ENCODE data around the gene JARID2. TPM values are rescaled to one million over a fixed set of nuclear protein-coding genes. Genes with fewer than 3 reads are reported as not detected.

JARID2 gene
- total and polyA plus RNA-seq, 2 of the 8 experiments (the other 6 are each of a cell fraction or from before 2014, with no cell fraction given): 60.1 to 239 TPM

DNA sequence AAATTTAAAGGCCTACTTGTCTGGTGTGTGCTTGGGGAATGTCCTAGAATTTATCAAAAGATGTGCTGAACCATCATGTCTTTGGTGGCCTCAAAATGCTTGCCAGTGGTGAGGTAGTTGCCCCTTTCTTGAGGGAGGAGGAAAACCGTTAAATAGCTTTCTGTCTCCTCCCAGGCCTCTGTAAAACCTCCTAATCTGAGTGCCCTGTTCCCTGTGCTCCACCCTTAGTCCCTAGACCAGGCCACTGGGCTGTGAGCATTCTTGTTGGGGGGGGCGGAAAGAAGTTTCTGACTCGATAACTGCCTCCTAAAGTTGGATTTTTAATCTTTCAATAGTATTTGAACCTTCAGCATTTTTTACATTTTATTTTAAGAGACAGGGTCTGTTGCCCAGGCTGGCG, 23.1 kb downstream of the JARID2 start:
- Histone ChIP-seq H3K56ac (replicated peaks; ENCODE audit: insufficient read length, low read depth, low read length) (no peak overlapping the region), H3K36me3 (ENCODE audit: control insufficient read depth in 2 of 4, insufficient read depth in 4 of 4, low read length in 3 of 4) (peaks cover 0 to 3% (median 2%) of the 10 kb centered on the region in 4 experiments; a peak in 2 of 8 replicates), H2BK120ac (replicated peaks; ENCODE audit: low read depth, low read length) (no peak overlapping the region), H3K23ac (ENCODE audit: insufficient read length) (no peak overlapping the region), H4K20me1 (replicated peaks in 1 of 2; ENCODE audit: control insufficient read depth in 1 of 2, insufficient read depth in 2 of 2, low read length in 2 of 2) (peaks cover 44 to 56% of the 10 kb centered on the region in 2 experiments), H3K4me2 (ENCODE audit: insufficient read depth in 1 of 2, low read depth in 2 of 2, low read length in 2 of 2) (peak overlapping the region; percentile 65 to 74), H3K4ac (replicated peaks; ENCODE audit: insufficient read length, low read depth, low read length) (no peak overlapping the region), H3K27me3 (replicated peaks in 1 of 4; ENCODE audit: control insufficient read depth in 3 of 4, extremely low read depth in 1 of 4, insufficient read depth in 3 of 4, low read length in 3 of 4) (no peaks in the 10 kb centered on the region), H2BK5ac (ENCODE audit: low read depth, low read length) (peak overlapping the region; percentile 89; the same call in 1 of the 2 replicates), H2BK15ac (ENCODE audit: low read length) (no peak overlapping the region; the same call in 1 of the 2 replicates), H2BK20ac (ENCODE audit: low read length) (no peak overlapping the region), H3K79me2 (ENCODE audit: control insufficient read depth in 1 of 2, insufficient read depth in 2 of 2, low read length in 2 of 2) (peaks cover 89 to 100% of the 10 kb centered on the region in 2 experiments), H3K9ac (replicated peaks in 1 of 4; ENCODE audit: extremely low read depth in 1 of 4, low read depth in 3 of 4, low read length in 3 of 4) (0 out of 7 replicates have a peak overlapping the region, but pooled peaks of 1 of the 4 experiments have one; percentile 7), H4K8ac (ENCODE audit: extremely low read depth, insufficient read depth, low read length) (no peak overlapping the region), H3K18ac (ENCODE audit: extremely low read depth, low read length) (peak overlapping the region; percentile 65), H3K23me2 (ENCODE audit: low read depth, low read length) (no peaks in the 10 kb centered on the region; the same call in 1 of the 2 replicates), H4K91ac (replicated peaks; ENCODE audit: insufficient read length, low read length) (no peak overlapping the region), H3K9me3 (ENCODE audit: insufficient read depth in 2 of 2, low read depth in 1 of 2, low read length in 1 of 2) (no peaks in the 10 kb centered on the region), H4K5ac (ENCODE audit: insufficient read length, low read depth, low read length) (no peak overlapping the region), H2AK5ac (ENCODE audit: low read depth, low read length) (no peak overlapping the region), H3K14ac (ENCODE audit: insufficient read length) (no peak overlapping the region), H3K79me1 (ENCODE audit: low read depth, low read length) (peaks cover 10% of the 10 kb centered on the region; the same call in 1 of the 2 replicates), H2AFZ (ENCODE audit: low read length) (no peak overlapping the region), H3K27ac (ENCODE audit: low read depth, low read length) (no peak overlapping the region; the same call in 1 of the 2 replicates), H3K4me3 (ENCODE audit: extremely low read depth in 1 of 4, insufficient read depth in 2 of 4, low read depth in 3 of 4, low read length in 4 of 4) (peak overlapping the region in 2 of 4 experiments; percentile 17 to 47; a peak in 3 of 8 replicates), H2BK12ac (ENCODE audit: low read depth, low read length) (peak overlapping the region; percentile 56; the same call in 1 of the 2 replicates), H3K4me1 (replicated peaks in 1 of 4; ENCODE audit: control insufficient read depth in 3 of 4, insufficient read depth in 4 of 4, low read length in 3 of 4) (peaks cover 28 to 53% (median 42%) of the 10 kb centered on the region in 4 experiments)
- ChIA-PET POLR2A (ENCODE audit: partially characterized antibody) (interaction anchor here (0.6 to 1.8 kb wide), 12 partner anchors 10 to 252 kb away, joined by 3 to 6 read pairs (median 3); no protein-coding TSS in a partner anchor), CTCF (ENCODE audit: partially characterized antibody) (interaction anchor here (0.6 to 1.5 kb wide), 3 partner anchors 9 to 196 kb away, joined by 3 to 4 read pairs (median 4); no protein-coding TSS in a partner anchor)
- FAIRE-seq: no peak
- 33% methylated on average over 4 of the region's 4 CpGs; no CpG with 5 or more reads in 1 of the 2 experiments for WGBS, 2 experiments (ENCODE audit: extremely low coverage in 1 of 2, insufficient coverage in 1 of 2, insufficient read length in 1 of 2, insufficient replicate concordance in 2 of 2, low coverage in 1 of 2, low lambda C conversion rate in 2 of 2, missing lambda C conversion rate in 1 of 2)
- DNase-seq (ENCODE audit: low read depth in 1 of 2, low spot score in 2 of 2): no peak
- TF ChIP-seq, protein P1, sequence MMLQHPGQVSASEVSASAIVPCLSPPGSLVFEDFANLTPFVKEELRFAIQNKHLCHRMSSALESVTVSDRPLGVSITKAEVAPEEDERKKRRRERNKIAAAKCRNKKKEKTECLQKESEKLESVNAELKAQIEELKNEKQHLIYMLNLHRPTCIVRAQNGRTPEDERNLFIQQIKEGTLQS (IDR thresholded peaks at IDR 0.05; ENCODE audit: insufficient read depth, low read depth, low read length): no peak
- TF ChIP-seq SAP30 (IDR thresholded peaks at IDR 0.05; ENCODE audit: insufficient read depth, insufficient replicate concordance, low read length): no peak
- no peak for TF ChIP-seq POLR2AphosphoS5 (IDR thresholded peaks at IDR 0.05; ENCODE audit: low read depth, low read length)
- no peak for TF ChIP-seq CBX5 (IDR thresholded peaks at IDR 0.05; ENCODE audit: low read depth, low read length)
- TF ChIP-seq, protein P2, sequence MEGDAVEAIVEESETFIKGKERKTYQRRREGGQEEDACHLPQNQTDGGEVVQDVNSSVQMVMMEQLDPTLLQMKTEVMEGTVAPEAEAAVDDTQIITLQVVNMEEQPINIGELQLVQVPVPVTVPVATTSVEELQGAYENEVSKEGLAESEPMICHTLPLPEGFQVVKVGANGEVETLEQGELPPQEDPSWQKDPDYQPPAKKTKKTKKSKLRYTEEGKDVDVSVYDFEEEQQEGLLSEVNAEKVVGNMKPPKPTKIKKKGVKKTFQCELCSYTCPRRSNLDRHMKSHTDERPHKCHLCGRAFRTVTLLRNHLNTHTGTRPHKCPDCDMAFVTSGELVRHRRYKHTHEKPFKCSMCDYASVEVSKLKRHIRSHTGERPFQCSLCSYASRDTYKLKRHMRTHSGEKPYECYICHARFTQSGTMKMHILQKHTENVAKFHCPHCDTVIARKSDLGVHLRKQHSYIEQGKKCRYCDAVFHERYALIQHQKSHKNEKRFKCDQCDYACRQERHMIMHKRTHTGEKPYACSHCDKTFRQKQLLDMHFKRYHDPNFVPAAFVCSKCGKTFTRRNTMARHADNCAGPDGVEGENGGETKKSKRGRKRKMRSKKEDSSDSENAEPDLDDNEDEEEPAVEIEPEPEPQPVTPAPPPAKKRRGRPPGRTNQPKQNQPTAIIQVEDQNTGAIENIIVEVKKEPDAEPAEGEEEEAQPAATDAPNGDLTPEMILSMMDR (IDR thresholded peaks at IDR 0.05; ENCODE audit: control extremely low read depth in 1 of 3, insufficient read depth in 1 of 3, low read depth in 1 of 3, low read length in 3 of 3): no peak
- TF ChIP-seq SUZ12 (IDR thresholded peaks at IDR 0.05; ENCODE audit: low read length): no peak
- TF ChIP-seq, protein P3, sequence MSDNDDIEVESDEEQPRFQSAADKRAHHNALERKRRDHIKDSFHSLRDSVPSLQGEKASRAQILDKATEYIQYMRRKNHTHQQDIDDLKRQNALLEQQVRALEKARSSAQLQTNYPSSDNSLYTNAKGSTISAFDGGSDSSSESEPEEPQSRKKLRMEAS (IDR thresholded peaks at IDR 0.05): no peak
- no peak for TF ChIP-seq POU5F1 (IDR thresholded peaks at IDR 0.05; ENCODE audit: low read depth, low read length)
- no peak for TF ChIP-seq SIX5 (IDR thresholded peaks at IDR 0.05; ENCODE audit: low read depth, low read length)
